Suprapubic skin (tissue), 3 donors: ENCODE measurements around the gene FILIP1L.

Experiments used
- CTCF ChIP-seq, 2 donors: fragments of 200-600 bp in 1 of 2; fragments of 450-650 bp in 1 of 2; sonication (generic) in 1 of 2; IDR thresholded peaks; one replicate each; pipeline ENCODE4 v1.5.1; 2016 to 2019; ENCODE audit warnings: antibody characterized with exemption in 2 of 2, mild to moderate bottlenecking in 1 of 2, moderate library complexity in 1 of 2
- POLR2AphosphoS5 ChIP-seq, 3 donors: sonication (generic); formaldehyde crosslinking; IDR thresholded peaks; one replicate each; pipeline ENCODE4 v1.6.1; 2017; ENCODE audit warnings: antibody characterized with exemption in 3 of 3

- TF ChIP-seq POLR2AphosphoS5 (IDR thresholded peaks at IDR 0.05) (no peak), CTCF (IDR thresholded peaks at IDR 0.05) (no peak)
These were observed 289.2 kb downstream of the FILIP1L start for GRCh38 chr3:99825004-99825640.
